Fibroblast of lung (primary cell): ENCODE results near the gene ISOC2. TPM values are rescaled to one million over a fixed set of nuclear protein-coding genes. Genes with fewer than 3 reads are reported as not detected.

Experiments used
- DNase-seq, 2 donors: peaks; one replicate each; pipeline versions ENCODE4 v3.0.0 to v3.0.0-alpha.2; 2010; ENCODE audit warnings: low read depth in 2 of 2
- H2AFZ ChIP-seq: 2 replicates; pipeline ENCODE4 v1.5.1; 2012; ENCODE audit warnings: low read length, control low read depth, inconsistent platforms
- H3K27ac ChIP-seq: 2 replicates; pipeline ENCODE4 v1.5.1; 2011; ENCODE audit warnings: low read length, control low read depth; ENCODE audit not compliant: insufficient read depth
- H3K27me3 ChIP-seq: 2 replicates; pipeline ENCODE4 v1.5.1; 2011; ENCODE audit warnings: mild to moderate bottlenecking, low read length; ENCODE audit not compliant: control insufficient read depth, insufficient read depth
- H3K36me3 ChIP-seq: 2 replicates; pipeline ENCODE4 v1.5.1; 2011; ENCODE audit warnings: low read length; ENCODE audit not compliant: control insufficient read depth, insufficient read depth
- H3K4me1 ChIP-seq: 2 replicates; pipeline ENCODE4 v1.5.1; 2011; ENCODE audit warnings: low read length; ENCODE audit not compliant: control insufficient read depth, insufficient read depth; ENCODE audit errors: extremely low read depth
- H3K4me2 ChIP-seq: 2 replicates; pipeline ENCODE4 v1.5.1; 2011; ENCODE audit warnings: low read length, control low read depth; ENCODE audit not compliant: insufficient read depth; ENCODE audit errors: extremely low read depth
- H3K4me3 ChIP-seq, 4 experiments: fragments of 200-600 bp in 1 of 4; sonication (generic) in 1 of 4; replicated peaks in 1 of 4; 2 replicates each; pipeline ENCODE4 v1.5.1; 2011 to 2016; ENCODE audit warnings: low read length in 4 of 4, low read depth in 3 of 4, mild to moderate bottlenecking in 3 of 4, control low read depth in 2 of 4, inconsistent platforms in 1 of 4, mixed read lengths in 1 of 4; ENCODE audit not compliant: insufficient read depth in 1 of 4; ENCODE audit errors: control extremely low read depth in 1 of 4
- H3K79me2 ChIP-seq: 2 replicates; pipeline ENCODE4 v1.5.1; 2012; ENCODE audit warnings: mild to moderate bottlenecking, low read length, inconsistent platforms; ENCODE audit not compliant: control insufficient read depth, insufficient read depth
- H3K9ac ChIP-seq: 2 replicates; pipeline ENCODE4 v1.5.1; 2011; ENCODE audit warnings: mild to moderate bottlenecking, low read length, control low read depth; ENCODE audit not compliant: insufficient read depth
- H3K9me3 ChIP-seq: 2 replicates; pipeline ENCODE4 v1.5.1; 2012; ENCODE audit warnings: low read depth, low read length; ENCODE audit not compliant: control insufficient read depth, insufficient read depth
- H4K20me1 ChIP-seq: 2 replicates; pipeline ENCODE4 v1.5.1; 2011; ENCODE audit warnings: low read length; ENCODE audit not compliant: control insufficient read depth, insufficient read depth; ENCODE audit errors: extremely low read depth
- EZH2 ChIP-seq: IDR thresholded peaks from 2 replicates; pipeline ENCODE4 v1.5.1; 2012; ENCODE audit warnings: low read length, control low read depth, mild to moderate bottlenecking; ENCODE audit errors: missing control alignments
- polyA plus RNA-seq, 2 donors: library from polyadenylated mRNA; depleted of rRNA in 1 of 2; stranded (reverse) in 1 of 2; unstranded in 1 of 2; fragments of >200 nt; gene quantifications; 2 replicates each; pipeline ENCODE4 v1.2.1, GENCODE V29; 2011 to 2012; ENCODE audit warnings: missing spikeins in 1 of 2
- total RNA-seq: library from RNA; depleted of rRNA; stranded (reverse); fragments of >200 nt; gene quantifications from 2 replicates; pipeline ENCODE4 v1.2.1, GENCODE V29; 2014
- TF ChIP-seq, protein P1 (sequence below), 2 donors: IDR thresholded peaks in 1 of 2; conservative IDR thresholded peaks in 1 of 2; 1 replicate in 1 of 2; 2 replicates in 1 of 2; pipeline ENCODE4 v1.5.1; 2011 to 2012; ENCODE audit warnings: low read length in 2 of 2, control low read depth in 1 of 2, inconsistent platforms in 1 of 2, low read depth in 1 of 2, mild to moderate bottlenecking in 1 of 2

Gene ISOC2
- total and polyA plus RNA-seq, 2 donors (not counting 1 experiment from before 2014, with no cell fraction given), result 24.8 to 35.5 TPM

DNA sequence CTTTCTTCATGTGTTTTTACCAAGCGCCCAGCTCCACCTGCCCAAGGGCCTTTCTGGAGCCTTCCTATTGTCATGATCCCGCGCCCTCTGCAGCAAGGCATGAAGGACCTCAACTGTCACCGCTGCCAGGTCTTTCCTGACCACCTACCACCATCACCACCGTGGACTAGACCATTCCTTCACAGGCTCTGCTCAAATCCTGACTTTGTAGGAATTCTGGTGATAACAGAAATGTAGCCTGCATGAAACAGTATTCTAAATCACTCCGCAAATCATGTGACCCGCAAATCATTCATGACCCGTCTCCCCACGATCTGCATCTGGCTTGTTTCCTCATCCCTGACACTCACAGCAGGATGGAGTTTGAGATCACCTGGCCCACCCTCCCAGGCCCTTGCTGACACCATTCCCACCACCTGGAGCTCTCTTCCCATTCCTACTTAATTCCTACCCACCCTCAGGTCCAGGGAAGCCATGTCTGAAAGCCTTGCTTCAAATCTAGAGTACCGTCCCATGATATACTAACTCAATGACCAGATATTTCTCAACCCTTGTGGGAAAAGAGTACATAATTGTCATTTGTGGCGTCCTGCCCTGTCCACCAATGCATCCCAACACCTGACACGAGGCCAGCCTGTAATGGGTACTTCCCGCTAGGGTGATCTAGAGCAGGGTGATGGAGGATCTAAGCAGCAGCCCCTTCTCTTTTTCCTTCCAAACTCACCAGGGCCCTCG lies 55.2 kb downstream of the ISOC2 start:
- H2AFZ ChIP-seq, result no peak overlapping the region
- peak overlapping the region; percentile 100 for H3K4me2 ChIP-seq
- peaks cover 2% of the 10 kb centered on the region for H4K20me1 ChIP-seq
- TF ChIP-seq, protein P1, sequence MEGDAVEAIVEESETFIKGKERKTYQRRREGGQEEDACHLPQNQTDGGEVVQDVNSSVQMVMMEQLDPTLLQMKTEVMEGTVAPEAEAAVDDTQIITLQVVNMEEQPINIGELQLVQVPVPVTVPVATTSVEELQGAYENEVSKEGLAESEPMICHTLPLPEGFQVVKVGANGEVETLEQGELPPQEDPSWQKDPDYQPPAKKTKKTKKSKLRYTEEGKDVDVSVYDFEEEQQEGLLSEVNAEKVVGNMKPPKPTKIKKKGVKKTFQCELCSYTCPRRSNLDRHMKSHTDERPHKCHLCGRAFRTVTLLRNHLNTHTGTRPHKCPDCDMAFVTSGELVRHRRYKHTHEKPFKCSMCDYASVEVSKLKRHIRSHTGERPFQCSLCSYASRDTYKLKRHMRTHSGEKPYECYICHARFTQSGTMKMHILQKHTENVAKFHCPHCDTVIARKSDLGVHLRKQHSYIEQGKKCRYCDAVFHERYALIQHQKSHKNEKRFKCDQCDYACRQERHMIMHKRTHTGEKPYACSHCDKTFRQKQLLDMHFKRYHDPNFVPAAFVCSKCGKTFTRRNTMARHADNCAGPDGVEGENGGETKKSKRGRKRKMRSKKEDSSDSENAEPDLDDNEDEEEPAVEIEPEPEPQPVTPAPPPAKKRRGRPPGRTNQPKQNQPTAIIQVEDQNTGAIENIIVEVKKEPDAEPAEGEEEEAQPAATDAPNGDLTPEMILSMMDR (conservative IDR thresholded peaks at IDR 0.05 in 1 of 2, IDR thresholded peaks at IDR 0.05 in 1 of 2; ENCODE audit: low read depth in 1 of 2, low read length in 2 of 2), result no peak
- no peak for TF ChIP-seq EZH2
- no peaks in the 10 kb centered on the region for H3K27me3 ChIP-seq
- H3K4me1 ChIP-seq, result peaks cover 19% of the 10 kb centered on the region
- H3K36me3 ChIP-seq, result peaks cover 17% of the 10 kb centered on the region
- peak overlapping the region; percentile 94 for H3K9ac ChIP-seq
- no peaks in the 10 kb centered on the region for H3K9me3 ChIP-seq
- no peak for DNase-seq
- peak overlapping the region; percentile 71 to 92 (median 81) for H3K4me3 ChIP-seq
- H3K27ac ChIP-seq, result peak overlapping the region; percentile 98
- peaks cover 38% of the 10 kb centered on the region for H3K79me2 ChIP-seq

DNA sequence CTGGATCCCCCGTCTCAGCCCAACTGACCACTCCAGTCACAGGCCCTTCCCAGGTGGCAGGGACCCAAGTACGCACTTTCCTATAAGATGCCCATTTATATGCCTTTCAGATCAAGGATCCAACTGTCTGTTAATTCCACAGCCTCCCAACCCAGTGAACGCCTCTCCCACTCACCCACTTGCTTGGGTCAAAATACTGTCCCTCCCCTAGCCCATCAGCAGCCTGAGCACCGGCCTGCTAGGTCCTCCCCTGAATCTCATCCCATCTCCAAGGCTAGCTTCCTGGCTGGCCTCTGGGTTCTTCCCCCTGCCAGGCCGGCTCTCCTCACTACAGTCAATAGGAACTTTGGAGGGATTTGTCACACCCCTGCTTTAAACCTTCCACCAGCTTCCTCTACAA lies 55.8 kb downstream of the ISOC2 start:
- no peak overlapping the region for H2AFZ ChIP-seq
- H3K79me2 ChIP-seq, result peaks cover 38% of the 10 kb centered on the region
- peaks cover 17% of the 10 kb centered on the region for H3K36me3 ChIP-seq
- peaks cover 19% of the 10 kb centered on the region for H3K4me1 ChIP-seq
- H3K27ac ChIP-seq, result peak overlapping the region; percentile 98
- TF ChIP-seq EZH2, result no peak
- TF ChIP-seq, protein P1 (conservative IDR thresholded peaks at IDR 0.05 in 1 of 2, IDR thresholded peaks at IDR 0.05 in 1 of 2; ENCODE audit: low read depth in 1 of 2, low read length in 2 of 2), result no peak
- peak overlapping the region; percentile 71 to 92 (median 81) for H3K4me3 ChIP-seq
- H3K27me3 ChIP-seq, result no peaks in the 10 kb centered on the region
- peak overlapping the region; percentile 100 for H3K4me2 ChIP-seq
- H3K9ac ChIP-seq, result no peak overlapping the region
- H3K9me3 ChIP-seq, result no peaks in the 10 kb centered on the region
- H4K20me1 ChIP-seq, result peaks cover 2% of the 10 kb centered on the region
- no peak for DNase-seq

Other genes with a start within 250 kb of the ISOC2 start
- 1.3 TPM in 2 replicates for gene TMEM86B, start 232.9 kb downstream of the ISOC2 start, total RNA-seq
- 0.34 and 0.62 TPM in 2 replicates for gene TMEM86B, start 232.9 kb downstream of the ISOC2 start, polyA plus RNA-seq
- gene PPP6R1, start 202.6 kb downstream of the ISOC2 start, total RNA-seq, result 19.3 and 34.0 TPM in 2 replicates
- gene PPP6R1, start 202.6 kb downstream of the ISOC2 start, polyA plus RNA-seq, result 28.5 and 43.1 TPM in 2 replicates
- 19.8 and 21.5 TPM in 2 replicates for gene HSPBP1, start 181.5 kb downstream of the ISOC2 start, total RNA-seq
- gene HSPBP1, start 181.5 kb downstream of the ISOC2 start, polyA plus RNA-seq, result 12.5 and 15.8 TPM in 2 replicates
- 3.9 and 5.1 TPM in 2 replicates for gene BRSK1, start 177.6 kb downstream of the ISOC2 start, total RNA-seq
- 5.1 and 8.4 TPM in 2 replicates for gene BRSK1, start 177.6 kb downstream of the ISOC2 start, polyA plus RNA-seq
- not detected in 2 replicates for gene TMEM150B, start 136.3 kb downstream of the ISOC2 start, total RNA-seq
- gene TMEM150B, start 136.3 kb downstream of the ISOC2 start, polyA plus RNA-seq, result not detected in 2 replicates
- gene KMT5C, start 121.8 kb downstream of the ISOC2 start, total RNA-seq, result 4.1 and 4.6 TPM in 2 replicates
- gene KMT5C, start 121.8 kb downstream of the ISOC2 start, polyA plus RNA-seq, result 1.9 and 2.5 TPM in 2 replicates
- under 0.01 and 0.17 TPM in 2 replicates for gene COX6B2, start 106.9 kb downstream of the ISOC2 start, total RNA-seq
- 0.03 and 0.14 TPM in 2 replicates for gene COX6B2, start 106.9 kb downstream of the ISOC2 start, polyA plus RNA-seq
- not detected in 2 replicates for gene GARIN5B, start 98.4 kb downstream of the ISOC2 start, total RNA-seq
- gene GARIN5B, start 98.4 kb downstream of the ISOC2 start, polyA plus RNA-seq, result not detected in 2 replicates
- gene IL11, start 91.2 kb downstream of the ISOC2 start, total RNA-seq, result 0.66 and 1.0 TPM in 2 replicates
- gene IL11, start 91.2 kb downstream of the ISOC2 start, polyA plus RNA-seq, result 1.2 and 1.3 TPM in 2 replicates
- not detected in 2 replicates for gene TMEM190, start 84.8 kb downstream of the ISOC2 start, total RNA-seq
- gene TMEM190, start 84.8 kb downstream of the ISOC2 start, polyA plus RNA-seq, result 0.14 TPM in 1 of 2 replicates, not detected in the other
- 0.26 and 0.33 TPM in 2 replicates for gene TMEM238, start 77.3 kb downstream of the ISOC2 start, total RNA-seq
- gene TMEM238, start 77.3 kb downstream of the ISOC2 start, polyA plus RNA-seq, result not detected in 2 replicates
- gene RPL28, start 75.7 kb downstream of the ISOC2 start, total RNA-seq, result 146 and 168 TPM in 2 replicates
- gene RPL28, start 75.7 kb downstream of the ISOC2 start, polyA plus RNA-seq, result 548 and 665 TPM in 2 replicates
- 37.5 and 41.0 TPM in 2 replicates for gene UBE2S, start 53.9 kb downstream of the ISOC2 start, total RNA-seq
- gene UBE2S, start 53.9 kb downstream of the ISOC2 start, polyA plus RNA-seq, result 25.4 and 74.6 TPM in 2 replicates
- gene SHISA7, start 18.3 kb downstream of the ISOC2 start, total RNA-seq, result not detected in 2 replicates
- gene SHISA7, start 18.3 kb downstream of the ISOC2 start, polyA plus RNA-seq, result not detected in 2 replicates
- gene C19orf85, start 3.1 kb upstream of the ISOC2 start, total RNA-seq, result not detected in 2 replicates
- not detected in 2 replicates for gene C19orf85, start 3.1 kb upstream of the ISOC2 start, polyA plus RNA-seq
- 0.77 and 1.3 TPM in 2 replicates for gene ZNF628, start 15.0 kb upstream of the ISOC2 start, total RNA-seq
- gene ZNF628, start 15.0 kb upstream of the ISOC2 start, polyA plus RNA-seq, result 0.49 and 0.86 TPM in 2 replicates
- 12.1 and 18.2 TPM in 2 replicates for gene NAT14, start 23.5 kb upstream of the ISOC2 start, total RNA-seq
- gene NAT14, start 23.5 kb upstream of the ISOC2 start, polyA plus RNA-seq, result 18.3 and 19.3 TPM in 2 replicates
- gene SSC5D, start 26.8 kb upstream of the ISOC2 start, total RNA-seq, result 19.3 and 19.7 TPM in 2 replicates
- 2.1 and 3.0 TPM in 2 replicates for gene SSC5D, start 26.8 kb upstream of the ISOC2 start, polyA plus RNA-seq
- not detected in 2 replicates for gene SBK2, start 75.5 kb upstream of the ISOC2 start, total RNA-seq
- not detected in 2 replicates for gene SBK2, start 75.5 kb upstream of the ISOC2 start, polyA plus RNA-seq
- gene SBK3, start 83.9 kb upstream of the ISOC2 start, total RNA-seq, result 0.26 and 0.66 TPM in 2 replicates
- gene SBK3, start 83.9 kb upstream of the ISOC2 start, polyA plus RNA-seq, result not detected in 2 replicates
- 3.3 and 5.4 TPM in 2 replicates for gene ZNF579, start 119.2 kb upstream of the ISOC2 start, total RNA-seq
- 4.2 and 5.0 TPM in 2 replicates for gene ZNF579, start 119.2 kb upstream of the ISOC2 start, polyA plus RNA-seq
- gene FIZ1, start 137.9 kb upstream of the ISOC2 start, total RNA-seq, result 2.3 TPM in 2 replicates
- gene FIZ1, start 137.9 kb upstream of the ISOC2 start, polyA plus RNA-seq, result 1.8 and 2.7 TPM in 2 replicates
- 13.4 and 16.8 TPM in 2 replicates for gene ZNF524, start 138.6 kb upstream of the ISOC2 start, total RNA-seq
- gene ZNF524, start 138.6 kb upstream of the ISOC2 start, polyA plus RNA-seq, result 2.4 and 2.6 TPM in 2 replicates
- 0.51 and 1.2 TPM in 2 replicates for gene ZNF865, start 144.0 kb upstream of the ISOC2 start, total RNA-seq
- gene ZNF865, start 144.0 kb upstream of the ISOC2 start, polyA plus RNA-seq, result 1.2 TPM in 2 replicates
- gene ZNF784, start 162.9 kb upstream of the ISOC2 start, total RNA-seq, result 4.6 and 5.6 TPM in 2 replicates
- gene ZNF784, start 162.9 kb upstream of the ISOC2 start, polyA plus RNA-seq, result 1.6 and 2.0 TPM in 2 replicates
- 3.3 and 4.1 TPM in 2 replicates for gene ZNF580, start 179.4 kb upstream of the ISOC2 start, total RNA-seq
- gene ZNF580, start 179.4 kb upstream of the ISOC2 start, polyA plus RNA-seq, result 7.2 and 10.9 TPM in 2 replicates
- gene ZNF581, start 182.0 kb upstream of the ISOC2 start, total RNA-seq, result 33.4 and 40.1 TPM in 2 replicates
- gene ZNF581, start 182.0 kb upstream of the ISOC2 start, polyA plus RNA-seq, result 9.0 and 9.2 TPM in 2 replicates
- gene CCDC106, start 186.6 kb upstream of the ISOC2 start, total RNA-seq, result 8.0 and 10.2 TPM in 2 replicates
- 4.5 and 5.9 TPM in 2 replicates for gene CCDC106, start 186.6 kb upstream of the ISOC2 start, polyA plus RNA-seq
- 66.8 and 84.1 TPM in 2 replicates for gene U2AF2, start 193.4 kb upstream of the ISOC2 start, total RNA-seq
- 53.5 and 93.3 TPM in 2 replicates for gene U2AF2, start 193.4 kb upstream of the ISOC2 start, polyA plus RNA-seq
- gene EPN1, start 213.6 kb upstream of the ISOC2 start, total RNA-seq, result 16.2 and 47.1 TPM in 2 replicates
- gene EPN1, start 213.6 kb upstream of the ISOC2 start, polyA plus RNA-seq, result 48.6 and 81.8 TPM in 2 replicates